ENCODE measurements around the gene CEP162.
A peak's percentile ranks its signal among the peaks of the same experiment; 100 is the strongest.
"Not testable (repeated sequence)": the region's sequence is repeated elsewhere in the genome, so short reads cannot be mapped to it uniquely, and the experiment has no call there.

The CEP162 gene, protein sequence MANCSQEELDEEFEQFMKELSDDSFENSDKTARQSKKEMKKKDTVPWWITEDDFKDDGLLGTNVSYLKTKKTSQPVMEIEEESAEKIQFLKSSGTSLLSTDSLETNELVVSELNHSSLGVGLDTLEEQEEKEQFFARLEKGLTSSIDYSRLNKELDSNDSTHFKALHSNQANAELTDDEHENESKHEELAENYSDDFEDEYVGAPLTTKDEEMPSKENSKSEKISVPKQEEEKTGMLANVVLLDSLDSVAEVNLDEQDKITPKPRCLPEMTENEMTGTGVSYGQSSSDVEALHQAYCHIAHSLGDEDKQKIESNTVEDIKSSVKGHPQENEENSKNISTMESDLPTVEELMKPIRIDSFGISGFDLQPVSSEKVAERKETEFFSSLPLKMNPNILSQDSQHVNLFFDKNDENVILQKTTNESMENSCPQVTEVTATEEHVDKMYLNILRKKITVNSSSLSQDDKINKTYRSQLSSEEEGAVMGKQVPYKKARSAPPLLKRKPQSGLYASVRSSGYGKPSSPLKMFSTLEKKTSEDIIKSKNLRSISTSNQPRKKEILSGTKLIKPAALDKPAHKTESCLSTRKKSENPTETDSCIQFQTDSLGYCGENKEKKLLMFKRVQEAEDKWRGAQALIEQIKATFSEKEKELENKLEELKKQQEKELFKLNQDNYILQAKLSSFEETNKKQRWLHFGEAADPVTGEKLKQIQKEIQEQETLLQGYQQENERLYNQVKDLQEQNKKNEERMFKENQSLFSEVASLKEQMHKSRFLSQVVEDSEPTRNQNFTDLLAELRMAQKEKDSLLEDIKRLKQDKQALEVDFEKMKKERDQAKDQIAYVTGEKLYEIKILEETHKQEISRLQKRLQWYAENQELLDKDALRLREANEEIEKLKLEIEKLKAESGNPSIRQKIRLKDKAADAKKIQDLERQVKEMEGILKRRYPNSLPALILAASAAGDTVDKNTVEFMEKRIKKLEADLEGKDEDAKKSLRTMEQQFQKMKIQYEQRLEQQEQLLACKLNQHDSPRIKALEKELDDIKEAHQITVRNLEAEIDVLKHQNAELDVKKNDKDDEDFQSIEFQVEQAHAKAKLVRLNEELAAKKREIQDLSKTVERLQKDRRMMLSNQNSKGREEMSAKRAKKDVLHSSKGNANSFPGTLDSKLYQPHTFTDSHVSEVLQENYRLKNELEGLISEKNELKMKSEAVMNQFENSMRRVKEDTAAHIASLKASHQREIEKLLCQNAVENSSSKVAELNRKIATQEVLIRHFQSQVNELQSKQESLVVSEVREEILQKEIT (N-terminal part only)

DNA sequence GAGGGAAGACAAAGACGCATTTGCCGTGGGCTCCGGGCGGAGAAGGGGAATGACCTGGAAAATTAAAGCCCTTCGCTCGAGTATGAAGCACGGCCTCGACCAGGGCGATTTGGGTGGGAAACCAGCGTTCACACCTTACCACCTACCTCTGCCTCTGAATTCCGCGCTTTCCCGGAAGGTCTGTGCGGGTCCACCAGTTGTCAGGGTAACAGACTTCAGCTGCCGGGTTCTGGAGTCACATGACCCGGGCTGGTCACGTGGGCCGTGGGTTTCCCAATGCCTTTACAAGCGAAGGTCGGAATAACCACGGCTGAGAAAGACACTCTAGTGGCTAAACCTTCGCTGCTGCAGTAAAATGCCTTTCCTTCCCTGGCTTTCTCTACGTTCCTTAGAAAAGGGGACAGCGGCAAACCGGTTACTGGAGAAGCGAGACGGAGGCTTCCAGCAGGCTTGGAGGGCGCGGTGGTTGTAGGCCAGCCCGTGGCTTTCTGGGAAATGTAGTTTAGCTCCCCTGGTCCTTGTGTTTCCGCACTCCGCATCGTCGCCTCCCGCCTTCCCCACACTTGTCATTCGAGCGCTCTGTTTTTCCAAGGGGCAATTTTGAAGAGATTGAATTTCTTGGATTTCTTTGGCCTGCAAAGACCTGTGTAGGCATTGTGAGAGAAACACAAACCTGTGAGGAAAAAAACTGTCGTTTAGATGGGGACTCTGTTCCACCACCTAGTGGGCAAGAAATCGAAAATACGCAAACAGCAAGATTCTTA, at the start of gene CEP162:
Gene CEP162, minus strand, starts transcription at position 210 of the 764 bp plus-strand sequence. CDS start 1,250 bp downstream, outside the sequence.
- DNase-seq = peak; percentile 70

DNA sequence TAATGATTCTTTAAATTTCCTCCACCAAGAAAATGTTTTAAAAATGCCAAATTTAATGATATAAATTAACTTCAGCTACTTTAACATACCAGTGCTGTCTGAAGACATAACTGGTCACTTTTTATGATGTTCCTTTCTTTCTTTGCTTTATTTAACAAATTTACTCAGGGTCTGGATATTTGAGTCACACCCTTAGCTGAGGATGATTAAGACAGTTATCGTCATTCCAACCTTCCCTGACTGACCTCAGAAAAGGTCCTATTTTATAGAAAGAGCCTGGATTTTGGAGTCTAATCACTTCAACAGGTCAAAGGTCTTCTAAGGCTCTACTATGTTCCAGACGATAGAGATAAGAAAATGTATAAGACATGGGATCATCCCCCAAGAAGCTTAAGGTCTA, 47.4 kb upstream of the CEP162 start:
- DNase-seq = no peak

GRCh38 chr6:84273048-84273809, 45.8 kb upstream of the CEP162 start:
- no peak for DNase-seq

GRCh38 chr6:84272298-84272697, 44.9 kb upstream of the CEP162 start:
- DNase-seq = no peak

DNA sequence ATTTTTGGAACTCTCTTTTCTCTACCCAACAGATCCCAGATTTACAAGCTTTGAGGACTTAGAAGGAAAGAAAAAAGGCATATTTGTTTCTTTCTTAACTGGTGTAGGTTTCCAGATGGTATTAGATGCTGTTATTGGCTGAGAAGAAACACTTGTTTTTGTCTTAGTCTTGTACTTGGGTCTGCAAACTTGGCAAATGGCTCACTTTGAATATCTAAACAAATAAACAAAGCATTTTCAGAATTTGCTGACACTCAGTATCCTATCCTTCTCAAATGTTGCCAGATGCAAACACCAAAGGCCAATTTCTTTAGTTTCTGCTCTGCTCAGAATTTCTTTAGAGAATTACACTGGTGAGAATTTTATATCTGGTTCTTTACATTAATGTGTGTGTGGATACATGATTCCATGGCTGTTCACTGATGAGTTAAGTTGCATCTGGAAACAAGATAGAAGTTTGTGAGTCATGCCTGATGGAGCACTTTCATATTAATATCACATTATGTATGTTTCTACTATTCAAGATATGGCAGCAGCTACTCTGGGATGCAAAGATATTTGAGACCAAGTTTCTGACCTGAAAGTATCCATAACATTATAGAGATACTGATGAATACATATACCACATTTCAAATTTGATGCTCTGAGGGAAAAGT, 43.7 kb upstream of the CEP162 start:
- no peak for DNase-seq

- DNase-seq = no peak
Observed at GRCh38 chr6:84269947-84270733, 42.7 kb upstream of the CEP162 start.

- DNase-seq = no peak
Observed at GRCh38 chr6:84268781-84269180, 41.3 kb upstream of the CEP162 start.

DNA sequence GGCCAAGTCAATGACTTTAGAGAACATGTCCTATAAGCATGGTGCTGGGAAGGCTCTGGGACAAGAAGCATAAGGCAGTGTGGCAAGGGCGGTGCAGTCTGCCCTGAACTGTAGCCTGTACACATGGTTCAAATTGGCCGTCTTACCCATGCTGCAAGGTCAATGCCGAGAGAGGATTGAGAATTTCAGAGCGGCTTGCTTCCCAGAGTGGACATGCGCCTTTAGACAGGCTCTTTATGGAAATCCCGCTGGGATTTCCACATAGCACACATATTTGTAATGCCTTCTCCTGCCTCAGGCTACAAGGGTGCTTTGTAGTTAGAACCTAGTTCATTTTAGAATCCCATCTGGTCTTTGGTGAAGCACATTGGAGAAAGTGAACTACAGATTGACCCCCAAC, 36.1 kb upstream of the CEP162 start:
- DNase-seq = no peak

DNA sequence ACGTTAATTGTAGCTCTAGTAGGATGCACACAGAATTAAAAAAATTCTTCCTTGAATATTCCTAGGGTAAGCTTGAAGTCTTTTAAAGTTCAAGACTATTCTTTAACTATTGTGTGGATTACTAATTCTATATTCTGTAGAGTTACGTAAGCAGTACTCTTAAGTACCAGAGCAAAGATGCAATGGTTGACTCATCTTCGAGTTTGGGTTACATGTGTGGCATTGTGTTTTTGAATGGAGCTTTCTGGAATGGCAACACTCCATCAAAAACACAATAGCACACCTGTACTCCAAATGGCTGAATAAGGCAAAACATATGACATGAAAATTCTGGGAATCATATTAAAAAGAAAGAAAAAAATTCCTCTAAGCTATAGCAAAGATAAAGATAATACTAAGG, 33.5 kb upstream of the CEP162 start:
- no peak for DNase-seq

GRCh38 chr6:84260196-84260595, 32.8 kb upstream of the CEP162 start:
- no peak for DNase-seq

- DNase-seq = no peak
Observed at GRCh38 chr6:84258866-84259265, 31.4 kb upstream of the CEP162 start.

- DNase-seq = no peak
Observed at GRCh38 chr6:84258268-84258667, 30.8 kb upstream of the CEP162 start.

GRCh38 chr6:84255641-84256040, 28.2 kb upstream of the CEP162 start:
- no peak for DNase-seq

GRCh38 chr6:84253380-84253779, 25.9 kb upstream of the CEP162 start:
- DNase-seq = no peak

DNA sequence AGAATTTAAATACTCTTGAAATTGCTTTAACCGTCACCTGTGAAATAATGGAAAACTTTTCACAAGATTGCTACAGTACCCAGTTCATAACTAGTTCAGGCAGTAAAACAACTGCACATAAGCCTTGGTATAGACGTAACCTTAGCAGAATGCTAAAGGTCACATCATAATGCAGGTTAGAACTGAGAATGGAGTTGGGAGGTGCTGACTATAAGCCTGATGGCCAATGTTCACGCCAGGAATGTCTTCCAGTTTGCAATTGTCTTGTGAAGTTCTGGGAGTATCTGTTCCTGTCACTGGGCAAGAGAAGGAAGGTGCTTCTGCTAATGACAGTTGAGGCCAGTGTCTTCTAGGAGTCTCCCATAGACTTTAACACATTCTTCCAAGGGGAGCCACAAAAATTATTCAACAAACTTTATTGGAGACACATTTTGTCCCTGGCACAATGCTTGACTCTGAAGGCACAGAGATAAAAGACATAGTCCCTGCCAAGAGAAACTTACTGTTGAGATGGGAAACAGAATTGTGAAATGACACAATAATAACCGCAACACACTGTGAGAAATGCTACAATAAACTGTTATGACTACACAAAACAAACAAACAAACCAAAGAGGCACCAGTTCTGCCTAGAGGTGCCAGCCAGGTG, 24.6 kb upstream of the CEP162 start:
- no peak for DNase-seq

DNA sequence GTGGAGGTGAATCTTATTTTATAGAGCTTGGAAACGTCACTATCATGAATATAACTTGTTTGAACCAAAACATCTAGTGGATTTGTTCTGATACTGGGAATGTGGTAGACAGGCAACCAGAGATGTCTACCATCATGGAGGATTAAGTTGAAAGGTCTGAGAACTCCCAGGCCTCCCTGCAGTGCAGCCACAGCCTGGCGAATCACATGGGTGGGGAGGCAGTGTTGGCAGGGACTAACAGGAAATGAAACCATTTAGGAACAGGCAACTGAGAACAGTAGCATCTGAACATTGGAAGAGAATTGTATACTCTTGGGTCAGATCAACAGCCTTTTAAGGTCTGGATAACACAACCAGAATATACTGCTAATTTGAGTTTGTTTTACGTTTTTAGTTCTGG, 22.3 kb upstream of the CEP162 start:
- DNase-seq = no peak

DNA sequence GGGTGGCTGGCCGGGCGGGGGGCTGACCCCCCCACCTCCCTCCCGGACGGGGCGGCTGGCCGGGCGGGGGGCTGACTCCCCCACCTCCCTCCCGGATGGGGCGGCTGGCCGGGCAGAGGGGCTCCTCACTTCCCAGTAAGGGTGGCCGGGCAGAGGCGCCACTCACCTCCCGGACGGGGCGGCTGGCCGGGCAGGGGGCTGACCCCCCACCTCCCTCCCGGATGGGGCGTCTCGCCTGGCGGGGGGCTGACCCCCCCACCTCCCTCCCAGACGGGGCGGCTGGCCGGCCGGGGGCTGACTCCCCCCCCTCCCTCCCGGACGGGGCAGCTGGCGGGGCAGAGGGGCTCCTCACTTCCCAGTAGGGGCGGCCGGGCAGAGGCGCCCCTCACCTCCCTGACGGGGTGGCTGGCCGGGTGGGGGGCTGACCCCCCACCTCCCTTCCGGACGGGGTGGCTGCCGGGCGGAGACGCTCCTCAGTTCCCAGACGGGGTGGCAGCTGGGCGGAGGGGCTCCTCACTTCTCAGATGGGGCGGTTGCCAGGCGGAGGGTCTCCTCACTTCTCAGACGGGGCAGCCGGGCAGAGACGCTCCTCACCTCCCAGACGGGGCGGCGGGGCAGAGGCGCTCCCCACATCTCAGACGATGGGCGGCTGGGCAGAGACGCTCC, 17.1 kb upstream of the CEP162 start:
- not testable (repeated sequence) for DNase-seq

- DNase-seq = no peak
Observed at GRCh38 chr6:84243240-84243639, 15.8 kb upstream of the CEP162 start.

DNA sequence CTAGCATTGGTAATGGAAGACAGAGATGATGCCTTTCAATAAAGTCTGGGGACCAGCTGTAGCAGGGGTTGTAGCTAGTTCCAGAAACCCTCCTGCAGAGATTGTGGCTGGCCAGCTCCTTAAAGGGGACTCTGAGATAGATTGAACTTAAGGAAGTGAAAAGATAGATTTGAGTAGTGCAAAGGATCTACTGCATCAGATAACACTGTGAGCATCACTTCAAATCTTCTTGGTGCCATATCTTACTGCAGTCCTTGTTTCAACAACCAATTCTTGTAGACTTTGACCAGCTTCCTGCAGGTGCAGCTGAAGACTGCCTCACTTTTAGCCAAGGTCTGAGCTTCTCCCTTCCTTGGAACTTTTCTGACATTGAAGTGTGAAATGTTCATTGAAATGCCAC, 14.8 kb upstream of the CEP162 start:
- no peak for DNase-seq

All from NCI-H1092 (cell line).